GM19328 (cell line): ENCODE measurements around the gene ASPG.

Source experiments
- ATAC-seq: cut with Tn5 transposase; IDR thresholded peaks from one replicate; pipeline ENCODE4 v1.9.1; 2021; ENCODE audit warnings: mild to moderate bottlenecking, moderate library complexity; ENCODE audit not compliant: unreplicated experiment

Gene ASPG

DNA sequence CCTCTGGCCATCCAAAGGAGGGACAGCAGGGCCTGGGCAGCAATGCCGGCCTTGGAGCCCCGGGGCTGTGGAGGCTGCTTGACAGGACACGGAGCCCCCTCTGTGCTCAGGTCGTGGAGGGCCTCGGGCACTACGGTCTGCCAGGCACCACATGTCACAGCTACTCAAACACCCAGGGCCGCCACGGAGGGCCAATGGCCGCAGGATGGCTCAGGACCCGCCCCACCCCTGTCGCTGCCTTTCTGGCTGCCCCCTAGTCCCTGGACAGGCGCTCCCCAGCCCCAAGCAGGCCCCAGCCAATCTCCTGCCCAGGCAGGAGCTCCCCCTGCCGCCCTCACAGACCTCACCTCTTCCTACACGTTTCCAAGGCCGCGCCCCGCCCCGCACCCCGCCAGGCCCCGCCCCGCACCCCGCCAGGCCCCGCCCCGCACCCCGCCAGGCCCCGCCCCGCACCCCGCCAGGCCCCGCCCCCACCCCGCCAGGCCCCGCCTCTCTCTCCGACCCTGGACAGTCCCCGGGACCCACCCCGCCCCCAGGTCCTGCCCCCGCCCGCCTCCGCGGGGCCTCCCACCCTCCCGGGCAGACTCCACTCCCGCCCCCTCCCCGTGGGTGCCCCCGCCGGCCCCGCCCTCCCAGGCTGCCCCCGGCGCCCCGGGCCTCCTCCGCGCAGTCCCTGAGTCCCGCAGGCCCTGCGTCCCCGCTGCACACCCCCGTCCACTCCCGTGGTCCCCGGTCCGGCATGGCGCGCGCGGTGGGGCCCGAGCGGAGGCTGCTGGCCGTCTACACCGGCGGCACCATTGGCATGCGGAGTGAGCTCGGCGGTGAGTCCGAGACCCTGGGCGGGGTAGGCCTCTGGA, at the start of gene ASPG:
Gene ASPG (plus strand): TSS at position 669 of the 857 bp plus-strand sequence. CDS start 71 bp downstream, at position 740.
- ATAC-seq: no peak

DNA sequence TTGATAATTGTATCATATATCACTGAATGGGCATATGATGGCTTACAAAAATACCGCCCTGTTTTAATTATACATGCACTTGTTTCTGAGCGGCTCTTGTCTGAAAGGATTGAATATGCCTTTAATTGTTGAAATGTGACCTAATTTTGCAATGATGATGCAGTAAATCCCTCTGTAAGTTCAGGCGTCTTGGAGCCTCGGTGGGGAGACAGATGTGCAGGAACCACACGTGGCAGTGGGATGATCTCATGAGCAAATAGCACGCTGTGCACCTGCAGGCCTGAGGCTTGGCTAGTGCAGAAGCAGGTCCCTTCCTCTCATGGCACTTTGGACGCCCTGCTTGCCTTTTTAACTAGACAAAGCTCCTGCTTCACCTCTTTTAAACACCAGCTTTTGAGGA, 49.3 kb upstream of the ASPG start:
- ATAC-seq: no peak

DNA sequence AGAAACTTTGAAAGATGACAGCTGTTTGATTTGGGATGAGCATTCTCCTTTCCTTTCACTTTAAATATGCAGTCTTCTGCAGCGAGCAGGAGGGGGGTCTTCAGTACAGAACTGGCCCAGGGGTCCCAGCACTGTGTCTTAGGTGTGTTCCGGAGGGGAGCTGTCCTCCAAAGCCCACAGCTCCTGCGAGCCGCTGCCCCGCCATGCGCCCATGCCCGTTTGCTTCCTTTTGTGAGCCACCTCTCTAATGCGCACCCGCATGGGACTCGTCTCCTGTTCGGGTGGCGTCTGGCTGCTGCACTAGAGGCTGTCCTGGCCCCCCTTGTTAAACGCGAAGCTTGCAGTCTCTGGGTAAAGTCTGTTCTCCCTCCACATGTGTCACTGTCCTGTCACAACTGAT, 48.4 kb upstream of the ASPG start:
- no peak for ATAC-seq

- ATAC-seq: no peak
These were observed 47.6 kb upstream of the ASPG start for GRCh38 chr14:104037903-104038302.

DNA sequence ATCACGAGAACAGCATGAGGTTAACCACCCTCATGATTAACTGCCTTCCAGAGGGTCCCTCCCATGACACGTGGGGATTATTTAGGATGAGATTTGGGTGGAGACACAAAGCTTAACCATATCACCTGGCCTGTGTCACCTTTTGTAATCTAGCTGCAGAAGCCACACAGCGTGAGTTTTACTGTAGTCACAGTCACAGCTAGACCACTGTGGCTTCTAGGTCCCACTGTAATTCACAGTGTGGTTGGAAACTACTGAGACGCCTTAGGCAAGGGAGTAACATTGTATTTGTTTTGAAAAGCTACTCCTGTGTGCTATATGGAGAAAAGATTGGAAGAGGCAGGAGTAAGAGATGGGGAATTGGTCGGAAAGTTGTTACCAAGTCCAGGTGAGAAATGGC, 46.3 kb upstream of the ASPG start:
- ATAC-seq: no peak

- ATAC-seq: no peak
These were observed 45.0 kb upstream of the ASPG start for GRCh38 chr14:104040539-104040938.

DNA sequence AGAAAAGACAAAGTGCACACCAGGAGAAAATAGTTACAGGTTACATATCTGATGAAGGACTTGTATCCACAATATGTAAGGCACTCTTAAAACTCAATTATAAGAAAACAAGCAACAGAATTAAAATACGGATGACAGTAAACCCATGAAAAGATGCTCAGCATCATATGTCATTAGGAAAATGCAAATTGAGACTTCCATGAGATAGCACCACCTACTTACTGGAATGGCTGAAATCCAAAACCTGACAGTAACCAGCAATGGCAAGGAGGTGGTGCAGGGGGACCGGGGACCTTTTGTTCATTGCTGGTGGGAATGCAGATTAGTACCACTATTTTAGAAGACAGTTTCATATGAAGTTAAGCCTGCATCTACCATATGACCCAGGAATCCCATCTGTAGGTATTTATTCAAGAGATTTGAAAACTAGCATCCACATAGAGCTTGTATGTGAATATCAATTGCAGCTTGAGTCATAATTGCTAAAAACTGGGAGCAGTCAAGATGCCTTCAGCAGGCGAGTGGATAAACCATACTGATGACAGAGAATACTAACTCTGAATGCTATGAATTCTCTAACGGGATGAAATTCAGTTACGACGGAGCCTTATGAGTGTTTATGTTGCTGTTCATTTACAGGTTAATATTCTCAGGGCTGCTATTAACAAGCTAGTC, 43.9 kb upstream of the ASPG start:
- no peak for ATAC-seq

DNA sequence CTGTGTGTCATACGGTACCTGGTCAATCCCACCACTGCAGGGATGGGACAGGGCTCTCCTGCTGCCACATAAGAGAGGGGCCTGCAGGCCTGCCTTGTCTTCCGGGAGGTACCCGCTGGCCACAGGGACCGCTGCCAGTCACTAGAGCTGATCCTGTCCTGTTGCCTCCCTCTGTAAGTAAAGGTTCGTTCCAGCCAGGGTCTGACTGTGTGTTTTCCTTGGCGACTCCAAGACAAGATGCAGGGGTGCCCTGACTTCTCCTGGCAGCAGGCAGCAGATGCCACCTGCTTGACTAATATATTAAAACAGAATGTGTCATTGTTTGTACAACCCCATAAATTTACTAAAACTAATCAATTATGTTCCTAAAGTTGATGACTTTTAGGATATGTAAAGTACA, 41.5 kb upstream of the ASPG start:
- no peak for ATAC-seq

GRCh38 chr14:104047761-104048160, 37.7 kb upstream of the ASPG start:
- ATAC-seq: no peak

GRCh38 chr14:104048758-104049507, 36.6 kb upstream of the ASPG start:
- ATAC-seq: no peak

DNA sequence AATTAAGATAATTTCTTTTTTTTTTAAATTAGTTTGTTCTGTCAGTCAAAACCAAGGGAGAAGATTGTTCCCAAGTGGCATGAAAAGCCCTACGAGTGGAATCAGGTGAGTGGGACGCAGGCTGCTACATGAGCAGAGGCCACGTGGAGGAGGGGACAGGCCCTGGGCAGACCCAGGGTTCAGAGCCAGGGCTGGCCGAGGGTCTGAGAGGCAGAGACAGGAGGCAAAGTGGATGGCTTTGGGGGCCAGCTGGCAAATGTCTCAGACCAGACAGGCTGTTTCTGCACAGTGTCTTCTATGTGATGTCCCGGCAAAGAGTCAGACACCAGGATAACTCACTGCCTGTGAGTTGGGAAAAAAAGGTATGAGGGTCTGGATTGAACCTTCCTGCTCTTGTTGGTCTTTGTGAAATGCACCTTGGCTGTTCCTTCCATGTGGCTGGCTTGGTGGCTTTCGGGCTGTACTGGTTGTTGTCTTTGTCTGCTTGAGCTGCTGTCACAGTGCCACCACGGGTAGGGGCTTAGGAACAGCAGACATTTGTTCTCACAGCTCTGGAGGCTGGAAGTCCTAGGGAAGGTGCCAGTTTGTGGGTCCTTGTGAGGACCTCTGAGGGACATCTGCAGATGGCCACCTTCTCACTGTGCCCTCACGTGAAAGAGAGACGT, 35.8 kb upstream of the ASPG start:
- no peak for ATAC-seq

DNA sequence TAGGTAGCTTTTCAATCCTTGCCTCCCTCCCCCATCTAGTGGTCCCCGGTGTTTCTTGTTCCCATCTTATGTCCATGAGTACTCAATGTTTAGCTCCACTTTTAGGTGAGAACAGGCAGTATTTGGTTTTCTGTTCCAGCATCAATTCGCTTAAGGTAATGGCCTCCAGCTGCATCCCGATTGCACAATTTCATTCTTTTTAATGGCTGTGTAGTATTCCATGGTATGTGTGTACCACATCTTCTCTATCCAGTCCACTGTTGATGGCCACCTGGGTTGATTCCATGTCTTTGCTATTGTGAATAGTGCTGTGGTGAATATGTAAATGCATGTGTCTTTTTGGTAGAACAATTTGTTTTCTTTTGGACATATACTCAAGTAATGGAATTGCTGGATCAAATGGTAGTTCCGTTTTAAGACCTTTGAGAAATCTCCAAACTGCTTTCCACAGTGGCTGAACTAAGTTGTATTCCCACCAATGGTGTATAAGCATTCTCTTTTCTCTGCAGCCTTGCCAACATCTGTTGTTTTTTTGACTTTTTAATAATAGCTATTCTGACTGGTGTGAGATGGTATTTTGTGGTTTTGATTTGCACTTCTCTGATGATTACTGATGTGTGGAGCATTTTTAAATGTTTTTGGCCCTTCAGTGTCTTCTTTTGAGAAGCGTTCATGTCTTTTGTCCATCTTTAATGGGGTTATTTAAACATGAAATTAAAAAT, 34.2 kb upstream of the ASPG start:
- ATAC-seq: no peak

- no peak for ATAC-seq
These were observed 31.1 kb upstream of the ASPG start for GRCh38 chr14:104054222-104054905.

GRCh38 chr14:104062281-104062680, 23.2 kb upstream of the ASPG start:
- no peak for ATAC-seq

DNA sequence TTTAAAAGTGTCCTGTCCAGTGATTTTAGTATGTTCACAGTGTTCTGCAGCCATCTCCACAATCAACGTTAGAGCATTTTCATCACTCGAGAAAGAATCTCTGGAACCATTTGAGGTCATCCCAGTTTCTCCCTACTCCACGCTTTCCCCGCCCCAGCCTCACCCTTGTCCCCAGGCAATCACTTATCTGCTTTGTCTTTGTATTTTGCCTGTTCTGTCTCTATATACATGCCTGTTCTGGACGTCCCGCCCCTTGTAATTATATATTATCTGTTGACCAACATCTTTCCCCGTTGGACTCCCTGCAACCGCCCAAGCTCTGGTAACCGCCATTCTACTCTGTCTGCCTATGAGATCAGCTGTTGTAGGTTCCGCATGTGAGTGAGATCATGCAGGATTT, 21.5 kb upstream of the ASPG start:
- ATAC-seq: no peak

- ATAC-seq: no peak
These were observed 19.2 kb upstream of the ASPG start for GRCh38 chr14:104066279-104066678.

DNA sequence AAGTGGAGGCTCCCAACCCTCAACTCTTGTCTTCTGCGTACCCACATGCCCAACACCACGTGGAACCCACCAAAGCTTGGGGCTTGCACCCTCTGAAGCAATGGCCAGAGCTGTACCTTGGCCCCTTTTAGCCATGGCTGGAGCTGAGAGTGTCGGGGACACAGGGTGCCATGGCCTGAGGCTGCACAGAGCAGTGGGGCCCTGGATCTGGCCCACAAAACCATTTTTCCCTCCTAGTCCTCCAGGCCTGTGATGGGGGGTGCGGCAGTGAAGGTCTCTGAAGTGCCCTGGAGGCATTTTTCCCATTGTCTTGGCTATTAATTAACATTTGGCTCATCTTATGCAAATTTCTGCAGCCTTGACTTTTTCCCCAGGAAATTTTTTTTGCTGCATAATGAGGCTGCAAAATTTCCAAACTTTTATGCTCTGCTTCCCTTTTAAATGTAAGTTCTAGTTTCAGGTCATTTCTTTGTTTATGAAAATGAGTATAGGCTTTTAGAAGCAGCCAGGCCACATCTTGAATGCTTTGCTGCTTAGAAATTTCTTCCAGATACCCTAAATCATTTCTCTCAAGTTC, 18.7 kb upstream of the ASPG start:
- no peak for ATAC-seq

GRCh38 chr14:104069541-104069940, 16.0 kb upstream of the ASPG start:
- no peak for ATAC-seq

GRCh38 chr14:104072586-104072985, 12.9 kb upstream of the ASPG start:
- no peak for ATAC-seq

DNA sequence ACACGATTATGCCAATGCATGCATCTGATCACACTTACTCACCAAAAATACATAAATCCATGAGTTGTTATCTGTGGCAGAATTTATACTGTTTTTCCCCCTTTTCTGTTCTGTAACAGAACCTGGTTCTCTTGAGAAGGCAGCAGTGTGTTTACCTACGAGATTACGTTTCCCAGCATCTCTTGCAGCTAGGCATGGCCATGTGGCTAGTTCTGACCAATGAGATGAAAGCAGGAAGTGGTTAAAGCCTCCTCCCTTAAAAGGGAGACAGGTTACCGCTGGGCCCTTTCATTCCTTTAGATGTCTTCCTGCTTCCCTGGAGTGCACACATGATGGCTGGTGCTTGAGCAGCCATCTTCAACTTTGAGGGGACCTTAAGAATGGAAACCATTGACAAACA, 11.7 kb upstream of the ASPG start:
- no peak for ATAC-seq
